ENCODE data around the gene ASB8.

Gene ASB8

DNA sequence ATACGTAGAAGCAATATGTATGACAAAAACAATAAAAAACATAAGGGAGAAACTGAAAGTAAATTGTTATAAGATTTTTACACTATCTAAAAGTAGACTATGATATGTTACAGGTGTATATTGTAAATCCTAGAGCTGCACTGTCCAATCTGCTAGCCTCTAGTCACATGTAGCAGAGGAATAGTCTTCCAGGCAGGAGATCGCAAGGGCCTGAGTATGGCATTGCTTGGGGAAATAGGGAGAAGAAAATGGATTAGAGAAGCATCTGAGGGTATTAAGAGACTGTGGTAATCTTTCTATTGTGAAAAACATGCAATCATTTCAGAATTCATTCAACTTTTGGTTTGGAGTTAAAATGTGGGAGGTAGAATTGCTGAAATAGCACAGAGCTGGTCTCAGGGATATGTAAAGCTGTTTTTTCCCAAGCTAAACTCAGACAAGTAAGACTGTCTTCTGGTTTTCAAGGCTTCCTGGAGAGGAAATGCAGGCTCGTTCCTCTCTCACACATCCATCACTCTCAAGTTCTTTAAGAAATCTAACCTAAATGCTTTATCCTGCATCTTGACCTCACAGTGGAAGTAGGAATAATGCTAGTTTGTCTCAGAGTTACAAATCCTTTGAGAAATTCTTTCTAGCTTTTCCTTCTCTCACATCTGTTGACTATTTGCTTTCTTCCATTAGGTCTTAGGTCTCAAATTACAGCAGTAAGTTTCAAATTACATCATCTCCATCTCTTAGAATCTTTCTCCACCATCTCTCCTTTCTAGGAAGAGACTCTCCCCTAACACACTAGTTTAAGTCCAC is 18.5 kb upstream of the ASB8 start:
- TF ChIP-seq, protein P1, sequence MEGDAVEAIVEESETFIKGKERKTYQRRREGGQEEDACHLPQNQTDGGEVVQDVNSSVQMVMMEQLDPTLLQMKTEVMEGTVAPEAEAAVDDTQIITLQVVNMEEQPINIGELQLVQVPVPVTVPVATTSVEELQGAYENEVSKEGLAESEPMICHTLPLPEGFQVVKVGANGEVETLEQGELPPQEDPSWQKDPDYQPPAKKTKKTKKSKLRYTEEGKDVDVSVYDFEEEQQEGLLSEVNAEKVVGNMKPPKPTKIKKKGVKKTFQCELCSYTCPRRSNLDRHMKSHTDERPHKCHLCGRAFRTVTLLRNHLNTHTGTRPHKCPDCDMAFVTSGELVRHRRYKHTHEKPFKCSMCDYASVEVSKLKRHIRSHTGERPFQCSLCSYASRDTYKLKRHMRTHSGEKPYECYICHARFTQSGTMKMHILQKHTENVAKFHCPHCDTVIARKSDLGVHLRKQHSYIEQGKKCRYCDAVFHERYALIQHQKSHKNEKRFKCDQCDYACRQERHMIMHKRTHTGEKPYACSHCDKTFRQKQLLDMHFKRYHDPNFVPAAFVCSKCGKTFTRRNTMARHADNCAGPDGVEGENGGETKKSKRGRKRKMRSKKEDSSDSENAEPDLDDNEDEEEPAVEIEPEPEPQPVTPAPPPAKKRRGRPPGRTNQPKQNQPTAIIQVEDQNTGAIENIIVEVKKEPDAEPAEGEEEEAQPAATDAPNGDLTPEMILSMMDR (IDR thresholded peaks at IDR 0.05; ENCODE audit: borderline replicate concordance, insufficient read depth, low read depth, low read length), result no peak
- no peak overlapping the region for H3K4me3 ChIP-seq (ENCODE audit: low read depth, low read length)

DNA sequence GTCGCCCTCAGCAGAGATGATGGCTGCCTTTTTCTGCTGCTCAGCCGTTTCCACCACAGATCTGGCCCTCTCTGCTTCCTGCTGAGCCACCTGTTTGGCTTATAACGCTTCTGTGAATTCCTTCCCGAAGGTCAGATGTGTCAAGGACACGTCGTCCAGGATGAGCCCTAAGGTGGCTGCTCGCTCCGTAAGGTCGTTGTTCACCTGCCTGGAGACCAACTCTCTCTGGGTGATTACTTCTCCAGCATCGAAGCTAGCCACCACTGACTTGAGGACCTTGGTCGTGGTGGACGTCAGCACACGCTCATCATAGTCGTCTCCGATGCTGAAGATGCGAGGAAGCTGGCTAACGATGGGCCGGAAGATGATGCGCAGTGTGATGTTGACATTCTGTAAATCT is 11.7 kb upstream of the ASB8 start:
- TF ChIP-seq, protein P1 (IDR thresholded peaks at IDR 0.05; ENCODE audit: borderline replicate concordance, insufficient read depth, low read depth, low read length), result no peak
- H3K4me3 ChIP-seq (ENCODE audit: low read depth, low read length), result no peak overlapping the region

DNA sequence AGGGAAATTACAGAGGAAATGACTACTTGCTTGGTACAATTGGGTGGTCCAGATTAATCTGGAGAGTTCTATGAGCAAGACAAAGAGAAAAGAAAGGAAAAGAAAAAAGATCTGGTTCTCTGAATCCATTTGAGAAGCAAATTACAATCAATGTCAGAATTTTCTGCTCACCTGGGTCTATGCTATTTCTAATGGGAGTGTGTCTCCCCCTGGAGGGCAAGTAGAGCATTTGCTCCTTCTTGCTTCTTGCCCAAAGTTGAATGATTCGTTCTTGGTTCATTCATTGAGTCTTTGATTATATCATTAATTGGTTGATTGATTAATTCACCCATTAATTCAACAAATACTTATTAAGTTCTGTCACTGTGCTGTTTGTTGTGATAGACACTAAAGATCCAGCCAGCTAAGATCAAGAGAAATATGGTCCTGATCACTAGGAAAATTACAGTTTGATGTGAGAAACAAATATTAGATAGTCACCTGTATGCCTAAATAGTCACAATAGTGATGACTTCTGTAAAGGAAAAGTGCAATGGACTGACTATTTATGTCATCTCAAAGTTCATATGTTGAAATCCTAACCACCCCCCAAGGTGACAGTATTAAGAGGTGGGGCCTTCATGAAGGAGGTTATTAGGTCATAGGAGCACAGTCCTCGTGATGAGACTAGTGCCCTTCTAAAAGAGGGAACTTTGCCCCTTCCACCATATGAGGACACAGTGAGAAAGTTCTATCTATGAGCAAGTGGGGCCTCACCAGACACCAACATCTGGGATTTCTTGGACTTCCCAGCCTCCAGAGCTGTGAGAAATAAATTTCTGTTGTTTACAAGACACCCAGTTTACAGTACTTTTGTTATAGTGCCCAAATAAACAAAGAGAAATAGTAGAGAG is 8.0 kb upstream of the ASB8 start:
- TF ChIP-seq, protein P1 (IDR thresholded peaks at IDR 0.05; ENCODE audit: borderline replicate concordance, insufficient read depth, low read depth, low read length), result peak; percentile 79
- no peak overlapping the region for H3K4me3 ChIP-seq (ENCODE audit: low read depth, low read length)

DNA sequence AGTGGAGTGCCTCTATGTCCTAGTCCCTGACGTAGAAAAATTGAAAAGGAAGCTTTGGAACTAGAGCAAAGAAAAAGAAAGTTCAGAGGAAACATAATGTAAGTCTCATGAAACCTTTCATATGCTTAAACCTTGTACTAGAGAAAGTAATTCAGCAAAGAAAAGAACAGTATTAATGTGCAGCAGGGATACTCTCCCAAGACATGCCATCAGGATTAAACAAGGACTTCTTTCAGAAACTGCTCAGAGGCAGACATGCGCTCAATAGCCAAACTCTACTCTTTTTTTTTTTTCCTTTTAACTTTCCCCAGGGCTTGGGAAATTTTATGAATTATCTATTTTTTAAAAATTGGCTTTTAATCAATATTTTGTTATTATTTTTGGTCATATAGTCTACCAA is 7.1 kb upstream of the ASB8 start:
- TF ChIP-seq, protein P1 (IDR thresholded peaks at IDR 0.05; ENCODE audit: borderline replicate concordance, insufficient read depth, low read depth, low read length), result no peak

DNA sequence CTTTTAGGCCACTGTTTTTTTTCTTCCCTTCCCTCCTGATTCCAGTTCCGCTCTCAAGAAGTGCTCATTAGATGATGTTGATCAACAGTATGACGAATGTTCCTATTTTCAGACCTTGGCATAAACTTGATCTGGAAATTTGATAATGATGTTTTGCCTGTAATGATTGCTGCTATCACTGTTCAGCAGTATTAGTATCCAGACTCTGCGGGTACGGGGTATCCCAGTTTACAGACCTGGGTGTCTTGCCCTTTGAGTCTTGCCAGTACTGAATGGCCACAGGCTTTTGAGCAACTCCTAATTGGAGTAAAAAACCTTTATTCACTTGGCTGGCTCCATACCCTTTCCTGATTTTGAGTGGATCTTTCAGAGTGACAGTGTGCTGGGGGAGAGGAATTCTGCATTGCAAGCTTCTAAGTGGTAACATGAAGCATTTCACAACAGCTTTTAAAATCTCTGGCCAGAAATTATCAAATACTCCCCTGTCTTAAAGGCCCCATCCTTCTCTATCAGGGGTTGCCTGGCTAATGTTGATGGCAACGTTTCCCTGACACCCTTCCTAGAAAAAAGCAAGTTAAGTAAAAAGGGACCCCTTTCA is 5.9 kb upstream of the ASB8 start:
- TF ChIP-seq, protein P1 (IDR thresholded peaks at IDR 0.05; ENCODE audit: borderline replicate concordance, insufficient read depth, low read depth, low read length), result no peak
- no peak overlapping the region for H3K4me3 ChIP-seq (ENCODE audit: low read depth, low read length)

More for the DNA sequence above, 7.1 kb upstream of the ASB8 start:
- H3K4me3 ChIP-seq (ENCODE audit: low read depth, low read length), result no peak overlapping the region

DNA sequence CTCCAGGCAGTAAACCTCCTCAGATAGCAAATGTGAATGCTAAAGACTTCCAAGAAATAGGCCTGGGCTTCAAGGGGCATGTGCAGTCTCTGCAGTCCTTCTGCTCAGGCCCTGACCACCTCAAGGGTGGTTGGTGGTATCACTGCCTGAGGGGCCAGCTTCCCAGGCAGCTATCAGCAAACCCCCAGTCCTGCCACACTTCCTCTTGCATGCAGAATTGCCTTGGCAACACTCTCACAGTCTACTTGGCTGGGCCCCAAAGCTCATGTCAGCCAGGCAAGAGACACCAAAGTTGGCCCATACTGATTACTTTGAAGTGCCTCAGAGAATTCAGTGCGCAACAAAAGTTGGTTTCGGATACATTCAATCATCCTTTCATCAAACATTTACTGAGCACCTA is 3.5 kb upstream of the ASB8 start:
- TF ChIP-seq, protein P1 (IDR thresholded peaks at IDR 0.05; ENCODE audit: borderline replicate concordance, insufficient read depth, low read depth, low read length), result no peak

More for the DNA sequence above, 3.5 kb upstream of the ASB8 start:
- no peak overlapping the region for H3K4me3 ChIP-seq (ENCODE audit: low read depth, low read length)
